Activated CD4-positive, alpha-beta T cell treated with anti-CD3 and anti-CD28 coated beads, Interleukin-2, Interleukin-6, amounts not matched to agents 100 ng/mL and 50 ng/mL, durations not matched to agents 16 hours and 8 hours (primary cell): ENCODE results near the gene CXCL12.

Experiments
- DNase-seq: peaks from one replicate; pipeline ENCODE4 v3.0.0-alpha.2; 2020

Gene CXCL12

DNA sequence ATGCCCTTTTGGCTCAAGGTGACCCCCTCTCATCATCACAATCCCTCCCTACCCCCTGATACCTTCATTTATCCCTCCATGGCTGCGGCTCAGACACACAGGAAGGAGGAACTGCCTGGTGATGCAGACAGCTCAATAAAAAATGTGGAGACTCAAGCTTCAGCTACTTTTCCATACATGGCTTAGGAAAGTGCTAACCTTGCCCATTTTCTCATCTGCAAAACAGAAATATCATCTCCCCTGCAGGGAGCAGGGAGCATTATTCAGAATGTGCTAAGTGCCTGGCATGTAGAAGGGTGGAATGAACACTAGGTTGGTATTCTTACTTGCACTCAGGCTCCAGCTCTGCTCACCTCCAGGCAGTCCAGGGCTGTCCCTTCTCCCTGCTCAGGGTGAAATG, 23.8 kb downstream of the CXCL12 start:
- DNase-seq, result no peak

DNA sequence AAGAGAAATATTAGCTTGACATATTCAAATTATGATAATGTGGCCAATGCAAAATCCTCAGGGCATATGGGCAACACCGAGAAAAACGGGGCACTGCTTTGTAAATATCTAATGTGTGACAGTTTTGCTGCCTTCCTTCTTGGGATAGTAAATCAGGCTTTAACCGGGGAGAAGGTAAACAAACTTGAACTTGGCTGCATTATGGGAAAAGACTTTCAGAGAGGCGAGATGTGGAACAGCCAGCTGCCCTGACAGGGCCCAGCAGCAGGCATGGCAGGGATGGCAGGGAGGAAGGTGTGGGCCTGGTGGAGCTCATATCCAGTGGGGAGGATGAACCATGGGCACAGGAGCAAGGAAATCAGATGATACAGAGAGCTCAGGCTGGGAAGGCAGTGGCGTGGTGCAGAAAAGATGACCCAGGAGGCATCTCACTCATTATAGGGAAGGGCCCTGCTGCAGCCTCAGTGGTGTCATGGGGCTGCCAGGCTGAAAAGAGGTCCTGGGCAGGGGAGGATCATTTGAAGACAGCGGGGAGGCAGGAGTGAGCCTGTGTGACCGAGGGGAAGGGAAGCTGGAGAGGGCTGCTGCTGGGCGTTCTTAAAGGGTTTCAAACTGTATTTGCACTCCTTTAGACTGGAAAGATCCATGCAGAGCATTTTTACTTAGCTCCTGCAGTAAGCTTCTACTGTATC, 26.7 kb downstream of the CXCL12 start:
- DNase-seq, result no peak

DNA sequence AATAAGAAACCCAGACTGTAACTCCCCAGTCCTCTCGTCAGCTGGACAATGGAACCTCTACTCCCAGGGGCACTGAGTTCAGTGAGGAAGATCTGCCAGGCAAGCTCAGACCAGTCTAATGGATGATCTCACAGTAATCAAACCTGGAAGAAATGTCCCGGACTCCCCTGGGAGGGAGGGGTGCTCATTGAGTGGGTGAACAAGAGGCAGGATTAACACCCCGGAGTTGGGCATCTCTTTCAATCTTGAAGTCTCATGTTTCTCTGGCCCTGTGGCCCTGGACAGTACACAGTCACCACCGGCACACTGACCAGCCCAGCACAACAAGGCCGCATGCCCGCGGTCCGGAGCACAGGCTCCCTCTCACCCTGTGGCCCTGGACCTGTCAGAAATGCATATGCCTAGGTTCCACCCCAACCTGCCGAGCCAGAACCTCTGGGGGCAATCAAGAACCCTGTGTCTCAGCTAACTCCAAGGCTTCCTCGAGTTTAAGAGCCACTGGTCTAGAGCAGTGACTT, 27.8 kb downstream of the CXCL12 start:
- DNase-seq, result no peak

DNA sequence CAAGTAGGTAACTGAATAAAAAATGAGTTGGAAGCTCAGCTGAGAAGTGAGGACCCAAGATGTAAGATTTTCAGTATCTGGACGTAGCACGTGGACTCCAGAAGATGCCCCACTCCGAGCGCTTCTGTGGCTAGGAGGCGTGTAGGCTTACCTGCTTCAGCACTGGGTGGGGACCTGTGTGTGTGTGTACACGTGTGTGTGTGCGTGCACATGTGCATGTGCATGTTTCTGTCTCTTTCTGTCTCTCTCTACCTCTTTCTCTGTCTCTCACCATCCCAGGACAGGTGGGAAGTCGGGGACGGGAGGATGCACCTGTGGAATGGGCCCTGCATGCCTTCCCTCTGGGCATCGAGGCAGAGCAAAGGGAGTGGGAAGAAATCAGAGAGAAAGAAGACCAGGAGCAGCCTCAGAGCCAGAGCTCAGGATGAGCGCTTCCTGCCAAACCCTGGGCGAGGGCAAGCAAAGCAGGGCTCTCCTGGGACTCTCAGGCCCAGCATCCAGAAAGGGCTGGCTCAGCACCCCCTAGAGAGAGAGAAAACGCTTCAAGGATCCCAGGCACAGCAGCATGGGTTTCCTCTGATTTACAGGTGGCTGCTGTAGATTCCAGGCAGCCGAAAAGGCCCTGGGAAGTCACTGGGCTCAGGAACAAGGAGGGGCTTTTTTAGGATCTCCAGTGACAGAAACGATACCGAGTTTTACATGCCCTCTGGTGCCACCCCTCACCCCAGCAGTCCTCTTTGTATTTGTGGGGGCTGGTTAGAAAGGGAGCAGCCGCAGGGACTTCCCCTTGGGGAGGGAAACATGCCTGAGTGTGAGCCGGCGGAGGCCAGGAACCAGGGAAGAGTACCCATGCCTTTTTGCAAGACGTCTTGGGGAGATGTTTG, 28.5 kb downstream of the CXCL12 start:
- DNase-seq, result no peak

DNA sequence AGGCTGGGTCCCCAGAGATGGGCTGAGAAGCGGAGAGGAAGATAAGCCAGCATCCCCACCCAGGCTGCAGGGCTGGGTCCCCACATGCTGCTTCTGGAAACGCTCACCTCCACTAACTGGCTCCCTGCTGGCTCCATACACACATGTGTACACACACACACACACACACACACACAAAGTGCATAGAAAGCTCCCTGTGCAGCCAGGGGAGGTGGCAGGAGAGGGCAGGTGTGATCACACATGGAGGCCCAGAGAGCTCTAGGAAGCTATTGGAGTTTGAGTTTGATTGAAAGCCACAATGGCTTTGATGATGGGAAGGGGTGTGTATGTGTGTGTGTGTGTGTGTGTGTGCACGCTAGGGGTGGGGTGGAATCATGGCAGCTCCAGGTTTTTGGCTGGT, 29.3 kb downstream of the CXCL12 start:
- no peak for DNase-seq

DNA sequence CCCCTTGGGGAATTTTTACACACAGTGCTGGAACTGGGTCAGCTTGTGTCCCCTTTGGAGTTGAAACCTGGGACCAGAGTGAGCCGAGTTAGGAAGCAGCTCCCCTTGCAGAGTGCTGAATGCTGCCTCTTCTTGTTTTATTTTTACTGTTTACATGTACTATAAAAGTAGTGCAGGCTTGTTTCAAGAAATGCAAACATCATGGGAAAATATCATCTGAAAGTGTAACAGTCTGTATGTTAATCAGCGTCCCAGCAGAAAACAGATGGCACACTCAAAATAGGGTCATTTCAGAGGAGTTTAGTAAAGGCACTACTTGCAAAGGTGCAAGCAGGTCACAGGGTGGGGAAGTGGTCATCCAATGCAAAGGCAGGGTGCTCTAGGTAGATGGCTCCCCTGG, 30.1 kb downstream of the CXCL12 start:
- no peak for DNase-seq

DNA sequence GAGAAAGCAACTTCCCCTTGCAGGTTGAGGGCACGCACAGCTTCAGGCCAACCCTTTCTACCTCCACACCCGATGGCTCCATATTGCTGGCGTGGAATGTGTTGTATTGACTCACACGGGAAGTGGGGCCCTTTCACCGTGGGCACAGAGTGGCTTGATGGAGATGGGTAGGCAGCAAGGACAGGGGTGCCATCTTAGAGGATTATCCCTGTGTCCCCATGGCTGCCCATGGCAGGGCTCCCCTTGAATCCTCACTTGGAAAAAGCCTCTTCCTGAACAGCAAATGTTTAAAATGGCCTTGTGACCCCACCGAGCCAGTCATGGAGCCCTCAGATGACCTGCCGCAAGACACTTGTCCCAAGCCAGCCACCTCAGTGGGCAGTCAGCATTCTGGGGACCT, 31.2 kb downstream of the CXCL12 start:
- no peak for DNase-seq

DNA sequence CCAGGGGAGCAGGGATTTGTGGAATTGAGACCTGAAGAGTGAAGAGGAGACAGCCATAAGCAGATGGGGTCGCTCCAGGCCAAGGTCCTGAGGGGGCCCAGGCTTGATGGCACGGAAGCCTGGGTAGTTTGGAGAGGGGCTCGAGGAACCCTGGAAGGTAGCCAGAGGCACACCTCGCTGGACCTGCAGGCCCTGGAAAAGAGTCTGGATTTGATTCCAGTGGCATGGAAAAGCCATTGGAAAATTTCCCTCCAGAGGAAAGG, 31.8 kb downstream of the CXCL12 start:
- DNase-seq, result no peak

DNA sequence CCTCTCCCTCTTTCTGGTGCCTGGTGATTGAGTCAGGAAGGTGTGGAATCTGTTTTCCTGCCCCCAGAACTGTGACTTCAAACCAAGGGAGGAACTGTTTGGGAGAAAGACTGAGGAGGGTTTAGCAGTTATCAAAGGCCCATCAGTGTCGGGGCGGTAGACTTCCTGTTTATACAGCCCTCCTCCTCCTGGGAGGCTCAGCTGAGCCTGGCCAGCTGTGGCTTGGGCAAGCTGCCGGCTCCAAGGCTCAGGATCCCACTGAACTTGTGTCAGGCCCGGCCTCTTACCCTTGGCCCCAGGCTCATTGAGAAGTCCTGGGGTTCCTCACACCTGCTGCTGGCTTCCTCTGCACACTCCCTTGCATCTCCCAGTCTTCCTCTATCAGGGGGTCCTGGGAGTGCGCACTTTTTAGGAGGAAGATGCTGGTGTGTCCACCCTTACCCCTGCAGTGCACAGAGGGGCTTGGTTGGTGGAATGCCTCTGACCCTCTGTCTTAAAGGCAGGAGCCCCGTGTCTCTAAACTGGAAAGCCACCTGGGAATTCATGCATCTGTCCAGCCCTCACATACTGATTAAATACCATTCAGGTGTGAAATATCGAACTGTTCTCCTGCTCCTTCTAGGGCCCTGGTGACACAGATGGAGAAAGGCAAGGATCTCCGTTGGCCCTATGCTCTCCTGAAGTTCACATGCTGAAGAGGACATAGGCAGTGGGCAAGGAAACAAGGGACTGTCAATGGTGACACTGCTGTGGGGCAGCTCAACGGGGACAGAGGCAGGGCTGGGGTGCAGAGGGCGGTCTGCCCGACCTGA, 32.4 kb downstream of the CXCL12 start:
- DNase-seq, result no peak

DNA sequence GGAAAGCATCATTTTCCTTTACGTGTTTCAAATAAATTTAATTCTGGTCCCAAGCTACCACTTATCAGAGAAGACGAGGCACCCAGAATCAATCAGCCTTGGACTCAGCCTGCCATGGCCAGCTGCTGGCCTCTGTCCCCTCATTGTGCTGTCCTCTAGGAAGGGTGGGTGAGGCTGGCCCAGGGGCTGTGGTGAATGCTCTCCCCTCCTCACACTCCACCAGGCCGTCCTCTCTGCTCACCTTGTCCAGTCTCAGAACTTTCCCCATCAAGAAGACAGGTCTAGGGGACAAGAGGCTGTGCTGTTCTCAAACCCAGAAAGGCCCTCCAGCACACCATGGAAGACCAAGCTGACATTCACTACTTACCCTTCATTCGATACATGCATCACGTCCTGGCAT, 36.4 kb downstream of the CXCL12 start:
- no peak for DNase-seq

DNA sequence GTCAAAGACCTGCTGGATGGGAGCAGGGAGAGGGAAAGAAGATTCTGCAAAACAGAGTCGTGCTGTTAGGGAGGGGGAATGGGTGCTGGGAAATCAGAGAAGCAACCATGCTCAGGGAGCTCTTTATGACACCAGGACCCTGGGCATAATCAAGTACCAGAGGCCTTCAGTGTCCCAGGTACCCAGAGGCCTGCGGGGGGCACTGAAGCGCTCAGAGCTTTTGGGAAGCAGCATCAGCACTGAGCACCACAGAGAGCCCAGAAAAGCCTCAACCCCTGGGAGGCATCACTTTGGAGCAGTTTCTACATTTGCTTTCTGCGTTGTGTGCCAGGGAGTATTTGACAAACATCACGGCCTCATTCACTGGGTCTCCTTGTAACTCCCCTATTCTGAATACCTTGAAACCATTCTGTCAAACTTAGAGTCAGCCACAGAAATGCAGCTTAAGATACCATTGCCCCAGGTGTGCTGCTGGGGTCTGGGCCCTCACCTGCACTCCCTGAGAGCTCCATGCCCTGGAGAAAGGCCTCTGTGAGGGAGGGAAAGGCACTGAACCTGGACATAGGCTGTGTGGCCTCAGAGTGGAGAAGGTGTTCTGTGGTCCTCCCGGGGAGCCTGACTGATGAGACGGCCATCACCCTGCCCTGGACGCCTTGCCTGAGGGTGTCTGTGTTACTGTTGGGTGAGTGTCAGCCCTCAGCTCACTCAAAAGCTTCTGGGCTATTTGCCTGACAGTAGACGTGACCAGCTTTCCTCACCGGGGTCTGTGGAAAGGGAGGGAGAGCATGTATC, 37.1 kb downstream of the CXCL12 start:
- no peak for DNase-seq

DNA sequence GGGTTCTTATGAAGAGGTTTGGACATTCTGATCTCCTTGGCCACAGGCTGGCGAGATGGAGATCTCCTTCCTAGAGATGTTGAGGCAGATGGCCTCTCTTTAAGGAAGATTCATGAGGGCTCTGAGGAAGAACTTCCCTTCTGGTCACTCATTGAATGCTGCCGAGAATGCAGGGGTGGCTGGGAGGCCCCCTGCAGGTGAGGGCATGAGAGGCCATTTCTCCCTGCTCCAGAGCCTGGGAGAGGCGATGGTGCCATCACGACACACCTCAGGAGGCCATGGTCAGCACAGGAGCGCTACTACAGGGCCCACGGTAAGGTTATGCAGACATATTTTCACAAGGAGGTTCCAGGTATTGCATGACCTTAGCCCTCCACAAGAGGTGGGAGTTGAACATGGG, 40.2 kb downstream of the CXCL12 start:
- DNase-seq, result no peak

DNA sequence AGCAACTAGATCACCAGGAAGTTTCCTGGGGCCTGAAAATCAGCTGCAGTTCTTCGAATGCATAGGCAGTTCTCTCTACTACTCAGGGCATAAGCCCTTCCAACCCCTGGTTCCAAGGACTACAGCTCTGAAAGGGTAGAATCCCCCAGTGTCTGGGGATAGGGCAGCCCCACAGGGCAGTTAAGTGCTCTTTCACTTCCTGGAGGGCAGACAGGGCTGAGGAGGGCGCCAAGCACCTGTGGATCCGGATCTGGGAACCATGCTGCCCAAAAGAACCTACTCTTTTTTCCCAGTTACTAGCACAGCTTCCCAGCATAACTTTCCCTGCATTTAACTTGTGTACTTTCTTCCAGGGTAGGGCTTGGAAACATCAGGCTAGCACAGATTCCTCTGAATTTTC, 41.1 kb downstream of the CXCL12 start:
- no peak for DNase-seq

DNA sequence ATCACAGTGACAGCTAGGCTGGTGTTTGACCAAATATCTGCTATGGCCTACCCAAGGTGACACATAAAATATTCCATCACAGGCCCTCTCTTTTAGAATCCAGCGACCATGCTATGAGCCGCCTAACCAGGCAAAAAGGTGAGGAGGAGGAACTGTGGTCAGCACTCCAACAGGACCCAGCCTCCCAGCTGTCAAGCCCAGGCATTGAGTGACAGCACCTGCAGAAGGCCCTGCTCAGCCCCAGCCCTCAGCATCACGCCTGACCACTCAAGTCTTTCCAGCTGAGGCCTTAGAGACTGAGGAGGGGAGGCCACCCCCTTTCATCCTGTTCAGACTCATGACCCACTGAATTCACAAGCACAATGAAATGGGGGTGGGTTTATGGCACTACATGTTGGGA, 43.0 kb downstream of the CXCL12 start:
- no peak for DNase-seq

DNA sequence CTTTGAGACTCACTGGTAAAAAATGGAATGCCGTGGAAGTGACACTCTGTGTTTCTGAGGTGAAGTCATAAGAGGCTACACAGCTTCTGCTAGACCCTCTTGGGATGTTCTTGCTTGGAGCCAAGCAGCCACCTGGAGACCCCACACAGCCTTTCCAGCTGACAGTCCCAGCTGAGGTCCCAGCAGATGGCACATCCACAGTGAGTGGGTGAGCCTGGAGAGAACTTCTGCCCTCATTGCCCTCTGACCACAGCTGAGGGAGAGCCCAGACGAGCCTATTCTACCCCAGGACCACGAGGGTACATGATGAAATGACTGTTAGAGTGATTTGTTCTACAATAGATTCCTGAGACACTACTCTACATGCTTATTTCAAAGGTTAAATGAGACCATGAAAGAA, 44.3 kb downstream of the CXCL12 start:
- no peak for DNase-seq

DNA sequence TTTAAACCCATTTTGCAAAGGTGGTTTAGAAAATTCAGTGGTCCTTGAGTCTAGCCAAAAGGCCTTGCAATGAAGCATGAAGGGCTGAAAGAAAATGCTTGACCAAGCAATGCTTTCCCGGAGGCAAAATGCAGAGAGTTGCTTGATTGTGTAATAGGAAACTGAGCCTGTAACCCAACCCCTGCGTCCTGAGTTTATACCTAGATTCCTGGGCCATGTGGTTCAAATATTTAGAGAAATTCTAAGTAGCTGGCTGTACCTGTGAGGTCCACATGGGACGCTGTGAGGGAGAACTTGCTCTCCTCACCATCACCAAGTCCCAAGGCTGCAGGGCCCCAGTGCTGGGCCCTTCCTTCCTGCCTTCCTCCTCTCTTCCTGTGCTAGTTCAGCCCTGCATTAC, 45.7 kb downstream of the CXCL12 start:
- no peak for DNase-seq

DNA sequence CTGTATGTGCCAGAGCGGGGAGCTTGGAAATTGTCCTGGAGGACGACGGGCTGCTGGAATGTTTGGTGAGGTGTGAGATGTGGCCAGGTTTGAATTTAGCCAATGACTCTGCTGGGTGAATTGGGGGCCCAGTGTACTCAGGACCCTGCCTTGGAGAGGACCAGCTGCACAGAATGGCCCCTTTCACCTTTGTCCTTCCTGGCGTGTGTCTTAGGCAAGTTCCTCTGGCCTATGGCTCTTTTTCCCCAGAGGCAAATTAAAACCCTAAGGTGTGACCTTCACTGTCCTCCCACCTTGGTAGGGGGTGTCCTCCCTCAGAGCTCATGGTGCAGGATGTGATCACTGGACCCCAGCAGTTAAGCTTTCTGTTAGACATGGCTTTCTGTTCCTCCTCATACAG, 47.8 kb downstream of the CXCL12 start:
- DNase-seq, result no peak

DNA sequence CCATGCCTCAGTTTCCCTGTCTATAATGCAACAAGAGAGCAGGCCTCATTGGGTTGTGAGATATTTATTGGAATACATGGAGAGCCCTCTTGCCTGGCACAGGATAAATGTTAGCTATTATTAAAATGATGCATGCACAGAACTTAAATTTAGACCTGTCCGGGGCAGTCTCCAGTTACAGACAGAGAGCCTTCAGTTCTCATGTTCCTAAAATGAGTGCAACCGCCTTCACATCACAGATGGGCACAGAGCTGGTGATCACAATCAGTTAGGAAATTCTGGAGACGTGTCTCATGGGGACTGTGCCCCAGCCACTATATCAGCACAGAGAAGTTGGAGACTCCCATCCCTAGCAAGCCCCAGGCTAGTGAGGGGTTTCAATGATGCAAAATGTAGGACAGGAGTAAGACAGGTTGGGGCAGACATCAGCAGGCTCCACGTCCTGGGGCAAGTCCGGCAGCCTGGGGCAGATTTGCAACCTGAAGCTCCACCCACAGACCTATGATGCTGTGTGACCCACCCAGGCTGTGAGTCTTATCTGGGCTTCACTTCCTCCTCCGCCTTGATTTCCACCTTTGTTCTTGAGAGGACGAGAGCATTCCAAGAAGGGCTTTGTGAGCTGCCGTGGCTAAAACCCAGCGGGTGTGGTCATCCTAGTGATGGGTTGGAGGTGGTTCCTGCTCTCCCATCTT, 49.4 kb downstream of the CXCL12 start:
- no peak for DNase-seq

DNA sequence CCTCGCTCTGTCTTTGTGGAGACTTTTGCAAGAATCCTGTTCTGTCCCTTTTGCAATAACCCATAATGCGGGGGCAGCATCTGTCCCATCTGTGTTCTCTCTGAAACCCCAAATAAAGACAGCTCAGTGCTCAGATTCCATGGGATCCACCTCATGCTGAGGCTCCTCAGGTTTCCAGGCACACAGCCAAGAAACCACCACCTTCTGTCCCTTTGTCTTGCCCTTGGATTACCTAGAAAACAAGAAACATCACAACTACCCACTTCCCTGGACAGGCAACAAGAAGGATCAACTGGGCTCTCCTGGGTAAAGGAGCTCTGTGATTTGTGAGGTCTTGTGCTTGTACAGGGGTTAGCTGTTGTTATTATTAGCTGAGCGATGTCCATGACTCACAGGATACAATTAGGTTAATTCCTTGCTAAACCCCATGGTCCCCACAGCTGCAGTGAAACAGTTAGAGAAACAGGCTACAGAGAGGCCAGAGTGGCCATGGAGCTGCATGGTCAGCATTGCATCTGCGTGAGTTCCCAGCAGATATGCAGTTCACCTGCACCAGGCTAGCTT, 50.2 kb downstream of the CXCL12 start:
- DNase-seq, result no peak

DNA sequence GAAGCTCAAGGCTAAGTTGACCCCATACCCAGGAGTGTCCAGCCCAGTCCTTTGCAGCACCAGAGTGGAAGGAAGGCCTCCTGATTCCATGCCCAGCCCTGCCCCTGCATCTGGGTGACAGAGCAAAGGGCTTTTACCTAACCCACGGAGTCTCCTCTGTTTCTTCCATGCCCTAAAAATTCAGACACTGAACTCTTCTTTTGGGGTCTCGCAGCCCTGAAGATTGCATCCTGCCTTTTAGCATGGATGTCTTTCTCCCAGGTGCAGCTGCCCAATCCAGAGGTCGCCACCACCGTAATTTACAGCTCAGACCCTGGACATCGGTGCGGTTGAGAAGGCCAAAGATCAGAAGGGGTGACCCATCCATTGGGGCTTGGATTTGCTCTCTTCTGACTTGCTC, 50.8 kb downstream of the CXCL12 start:
- DNase-seq, result no peak

DNA sequence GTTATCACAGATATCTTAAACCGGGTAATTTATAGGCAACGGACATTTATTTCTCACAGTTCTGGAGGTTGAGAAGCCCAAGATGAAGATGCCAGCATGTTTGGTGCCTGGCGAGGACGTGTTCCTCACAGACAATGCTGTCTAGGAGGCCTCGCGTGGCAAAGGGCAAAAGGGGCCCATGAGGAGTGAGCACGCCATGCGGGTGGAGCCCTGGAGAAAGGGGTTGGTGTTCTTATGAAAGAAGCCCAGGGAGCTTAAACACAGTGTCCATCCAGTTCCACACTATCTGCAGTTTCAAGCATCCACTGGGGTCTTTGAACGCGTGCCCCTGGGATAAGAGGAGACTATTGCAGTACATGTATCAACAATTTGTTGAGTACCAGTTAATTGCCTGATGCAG, 51.4 kb downstream of the CXCL12 start:
- DNase-seq, result no peak

DNA sequence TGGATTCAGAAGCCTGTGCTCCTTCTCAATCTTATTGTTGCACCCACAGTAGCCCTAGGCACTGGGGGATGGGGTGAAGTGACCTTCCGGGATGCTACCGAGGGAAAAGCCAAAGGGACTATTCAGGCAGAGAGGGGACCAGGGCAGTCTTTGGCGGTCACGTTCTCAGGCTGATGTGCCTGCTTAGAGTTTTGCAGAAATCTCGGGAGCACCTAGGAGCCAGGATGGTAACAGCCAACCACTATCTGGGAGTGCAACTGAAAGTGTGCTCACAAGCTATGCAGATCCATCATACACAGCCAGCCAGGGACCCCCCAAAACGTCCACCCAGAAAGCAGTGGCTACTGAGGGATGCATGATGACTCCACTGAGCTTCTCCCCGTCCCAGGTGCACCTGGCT, 52.4 kb downstream of the CXCL12 start:
- no peak for DNase-seq
